COLO668 (cell line): ENCODE data around the gene KIDINS220.
A peak's percentile ranks its signal among the peaks of the same experiment; 100 is the strongest.

Experiments
- DNase-seq: peaks from one replicate; lab custom pipeline; 2025; ENCODE audit not compliant: unreplicated experiment; lab: John Stamatoyannopoulos, UW

Gene KIDINS220

DNA sequence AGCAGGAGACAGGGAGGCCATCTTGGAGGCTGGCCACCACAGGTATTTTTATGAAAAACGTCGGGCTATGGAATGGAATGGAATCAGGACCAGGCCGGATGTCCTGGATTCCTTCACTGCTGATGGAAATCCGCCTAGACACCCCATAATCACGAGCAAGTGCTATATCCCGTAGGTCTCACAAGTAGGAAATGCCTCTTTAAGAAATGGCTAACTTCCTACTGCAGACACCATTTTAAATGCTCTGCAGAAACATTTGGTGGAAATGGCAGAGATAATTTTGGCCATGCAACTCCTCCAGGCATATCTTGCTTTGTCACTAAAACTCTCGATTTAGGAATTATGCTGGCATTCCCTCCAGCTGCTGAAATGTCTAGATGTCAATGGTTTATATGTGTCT, 137.6 kb downstream of the KIDINS220 start:
- no peak for DNase-seq

DNA sequence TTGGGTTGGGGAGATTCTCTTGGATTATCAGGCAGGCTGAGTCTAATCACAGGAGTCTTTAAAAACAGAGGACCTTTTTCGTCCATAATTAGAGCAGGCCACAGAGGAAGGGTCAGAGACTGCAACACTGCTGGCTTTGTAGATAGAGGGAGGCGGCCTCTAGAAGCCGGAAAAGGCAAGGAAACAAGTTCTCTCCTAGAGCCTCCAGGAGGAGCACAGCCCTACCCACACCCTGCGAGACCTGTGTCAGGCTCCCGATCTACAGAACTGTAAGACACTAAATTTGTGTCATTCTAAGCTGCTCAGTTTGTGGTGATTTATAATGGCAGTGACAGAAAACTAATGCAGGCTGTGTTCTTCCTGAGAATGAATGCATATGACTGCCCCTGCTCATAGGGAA, 140.2 kb downstream of the KIDINS220 start:
- no peak for DNase-seq

DNA sequence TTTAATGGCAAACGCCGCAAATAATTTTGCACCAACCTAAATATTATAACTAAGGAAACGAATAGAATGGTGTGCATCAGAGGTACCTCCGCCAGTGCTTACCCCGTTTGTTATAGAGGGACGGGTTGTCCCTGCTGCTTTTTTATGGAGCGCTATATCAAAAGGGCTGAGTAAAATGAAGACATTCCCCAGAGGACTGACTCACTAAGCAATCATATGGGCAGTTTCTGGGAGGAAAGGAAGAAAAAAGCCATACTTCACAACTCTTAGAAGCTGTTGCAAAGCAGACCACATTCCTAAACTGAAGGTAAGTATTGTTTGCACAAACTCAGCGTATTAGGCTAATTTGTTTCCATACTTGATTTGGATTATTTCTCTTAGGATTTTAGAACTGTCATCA, 142.7 kb downstream of the KIDINS220 start:
- no peak for DNase-seq

DNA sequence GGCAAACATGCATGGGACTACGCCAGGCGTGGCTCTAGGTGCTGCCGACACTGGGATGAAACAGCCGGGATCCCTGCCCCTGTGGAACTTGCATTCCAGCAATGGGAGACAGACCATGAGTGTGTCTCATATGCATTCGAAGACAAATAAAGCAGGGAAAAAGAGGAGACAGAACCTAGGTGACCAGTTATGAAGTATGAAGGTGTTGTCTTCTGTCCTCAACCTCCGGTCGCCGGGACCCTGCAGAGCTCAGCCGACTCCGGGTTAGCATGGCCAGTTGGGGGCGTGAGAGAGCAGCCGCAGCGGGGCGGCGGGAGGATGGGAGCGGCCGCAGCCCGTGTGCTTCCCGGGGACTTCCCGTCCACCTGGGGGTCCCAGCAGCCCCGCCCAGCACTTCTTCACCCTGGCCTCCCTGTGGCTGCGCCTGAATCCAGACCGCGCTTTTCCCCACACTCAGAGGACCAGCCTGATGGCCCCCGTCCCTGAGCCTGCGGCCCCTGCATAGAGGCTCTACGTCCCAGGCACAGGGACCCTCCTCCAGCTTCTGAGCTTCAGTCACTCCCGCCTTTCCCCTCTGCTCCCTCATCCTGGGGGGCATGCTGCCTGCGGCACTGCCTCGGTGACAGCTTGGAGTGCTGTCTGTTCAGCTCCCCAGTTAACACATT, 144.1 kb downstream of the KIDINS220 start:
- no peak for DNase-seq

DNA sequence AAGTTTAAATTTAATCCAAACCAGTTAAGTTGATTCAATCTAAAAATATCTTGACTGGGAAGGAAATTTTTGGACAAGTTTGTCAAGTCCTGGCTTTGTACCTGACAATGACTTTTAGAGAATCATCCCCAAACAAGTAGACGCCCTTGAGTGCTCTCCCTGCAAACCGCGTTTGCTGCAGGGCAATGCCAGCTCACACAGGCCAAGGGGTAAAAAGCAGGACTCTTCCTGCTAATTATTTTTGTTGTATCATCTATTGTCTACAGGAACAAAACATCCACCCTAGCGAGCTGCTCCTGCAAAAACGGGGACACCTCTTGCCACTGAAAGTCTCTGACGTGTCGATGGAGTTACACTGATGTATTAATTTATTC, 144.6 kb downstream of the KIDINS220 start:
- DNase-seq = no peak

DNA sequence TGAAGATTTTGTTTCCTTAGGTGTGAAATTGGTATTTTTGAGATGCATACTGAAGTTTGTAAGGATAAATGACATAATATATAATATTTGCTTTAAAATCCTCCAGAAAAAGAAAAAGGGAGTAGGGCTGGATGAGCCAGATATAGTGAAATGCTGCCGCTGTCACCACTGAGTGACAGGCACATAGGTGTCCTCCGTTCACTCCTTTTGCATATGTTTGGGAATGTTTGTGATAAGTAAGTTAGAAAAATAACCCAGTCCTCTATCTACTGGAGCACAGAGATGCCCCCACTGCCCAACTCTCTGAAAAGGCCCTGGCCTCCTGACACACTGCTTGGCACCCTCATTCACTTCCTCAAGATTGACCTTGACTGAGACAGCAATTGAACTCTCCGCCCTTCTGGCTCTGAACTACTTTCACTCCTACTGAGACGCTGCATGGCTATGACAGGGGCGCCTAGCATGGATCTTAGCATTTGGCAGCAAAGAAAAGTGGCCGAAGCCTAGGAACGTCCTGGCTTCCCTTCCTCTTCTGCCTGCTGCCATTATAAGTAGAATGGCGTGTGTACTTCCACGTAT, 145.5 kb downstream of the KIDINS220 start:
- no peak for DNase-seq

DNA sequence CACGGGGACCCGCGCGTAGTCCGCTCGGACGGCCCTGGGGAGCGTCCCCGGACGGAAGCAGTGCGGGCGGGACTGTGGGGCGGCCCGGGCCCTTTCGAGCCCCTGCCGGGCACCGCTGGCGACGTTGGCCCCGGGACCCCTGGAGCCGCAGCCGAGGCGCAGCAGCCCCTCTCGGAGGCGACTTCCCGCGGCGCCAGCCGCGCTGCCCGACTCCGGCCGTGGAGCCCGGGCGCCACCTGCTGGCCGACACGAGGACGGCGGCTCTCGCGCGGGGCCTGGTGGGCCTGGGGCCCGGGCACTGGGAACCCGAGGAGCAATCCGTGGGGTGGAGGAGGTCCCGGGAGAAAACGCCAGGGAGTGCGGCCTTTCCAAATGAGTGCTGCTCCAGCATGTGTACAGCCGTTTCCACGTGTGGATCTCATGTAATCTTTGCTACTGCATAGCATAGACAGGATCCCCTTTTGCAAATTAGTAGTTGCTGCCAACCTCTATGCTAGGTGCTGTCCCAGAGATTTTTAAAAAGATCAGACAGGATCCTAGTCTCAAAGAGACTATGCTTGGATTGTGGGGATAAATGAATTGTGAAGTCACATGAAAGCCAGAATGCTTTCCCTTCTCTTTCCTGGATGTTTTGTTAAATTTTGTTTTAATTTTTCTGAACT, 151.6 kb downstream of the KIDINS220 start:
- peak; percentile 86 for DNase-seq

DNA sequence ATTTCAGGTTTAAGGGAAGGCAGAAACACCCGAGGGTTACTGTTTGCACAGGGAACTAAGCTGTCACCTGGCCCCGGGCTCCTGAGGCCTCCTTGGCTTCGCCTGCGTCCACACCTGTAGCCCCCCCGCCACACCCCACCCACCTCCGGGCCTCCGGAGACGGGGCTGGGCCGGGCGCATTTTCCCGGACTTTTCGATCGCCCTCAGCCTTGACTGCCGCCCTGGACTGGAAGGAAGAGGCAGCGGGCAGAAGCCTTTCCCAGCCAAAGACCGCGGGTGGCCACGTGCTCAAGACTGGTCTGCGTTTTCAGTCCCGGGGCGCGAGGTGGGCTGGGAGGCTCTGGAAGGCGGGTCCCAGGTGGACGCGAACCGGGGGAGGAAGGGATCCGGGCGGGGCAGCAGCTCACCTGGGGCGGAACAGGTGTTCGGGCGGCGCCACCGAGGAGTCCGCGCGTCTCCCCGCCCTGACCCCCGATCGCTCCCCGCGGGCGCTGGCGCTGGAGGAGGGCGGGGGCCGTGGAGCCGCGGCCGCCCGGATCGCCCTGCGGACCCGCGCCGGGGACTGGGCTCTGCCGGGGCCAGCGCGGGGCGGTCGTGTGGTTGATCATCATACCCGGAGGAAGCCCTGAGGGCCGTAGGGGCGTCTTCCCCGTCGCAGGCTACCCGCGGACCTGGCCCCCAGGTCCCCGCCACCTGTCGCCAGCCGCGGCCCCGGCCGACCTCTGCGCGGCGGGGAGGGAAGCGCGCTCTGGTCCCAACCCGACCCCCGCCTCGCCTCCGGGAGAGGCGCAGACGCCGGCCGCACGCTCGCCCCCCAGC, 152.3 kb downstream of the KIDINS220 start:
- DNase-seq = peak; percentile 91

DNA sequence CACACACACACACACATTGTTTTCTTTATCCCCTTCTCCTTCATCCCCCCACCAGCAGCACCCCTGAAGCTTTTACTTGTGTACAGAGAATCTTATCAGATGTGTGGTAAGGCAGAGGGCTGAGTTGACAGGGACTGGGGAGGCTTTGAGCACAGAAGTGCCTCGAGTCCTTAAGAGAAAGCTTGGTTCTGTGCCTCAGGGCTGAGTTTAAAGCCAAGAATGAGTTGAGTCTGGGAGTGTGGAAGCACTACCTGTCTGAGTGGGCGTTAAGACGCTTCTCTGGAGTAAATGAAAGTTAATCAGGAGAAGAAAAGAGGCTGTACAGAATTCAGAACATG, 152.9 kb downstream of the KIDINS220 start:
- DNase-seq = peak; percentile 54

DNA sequence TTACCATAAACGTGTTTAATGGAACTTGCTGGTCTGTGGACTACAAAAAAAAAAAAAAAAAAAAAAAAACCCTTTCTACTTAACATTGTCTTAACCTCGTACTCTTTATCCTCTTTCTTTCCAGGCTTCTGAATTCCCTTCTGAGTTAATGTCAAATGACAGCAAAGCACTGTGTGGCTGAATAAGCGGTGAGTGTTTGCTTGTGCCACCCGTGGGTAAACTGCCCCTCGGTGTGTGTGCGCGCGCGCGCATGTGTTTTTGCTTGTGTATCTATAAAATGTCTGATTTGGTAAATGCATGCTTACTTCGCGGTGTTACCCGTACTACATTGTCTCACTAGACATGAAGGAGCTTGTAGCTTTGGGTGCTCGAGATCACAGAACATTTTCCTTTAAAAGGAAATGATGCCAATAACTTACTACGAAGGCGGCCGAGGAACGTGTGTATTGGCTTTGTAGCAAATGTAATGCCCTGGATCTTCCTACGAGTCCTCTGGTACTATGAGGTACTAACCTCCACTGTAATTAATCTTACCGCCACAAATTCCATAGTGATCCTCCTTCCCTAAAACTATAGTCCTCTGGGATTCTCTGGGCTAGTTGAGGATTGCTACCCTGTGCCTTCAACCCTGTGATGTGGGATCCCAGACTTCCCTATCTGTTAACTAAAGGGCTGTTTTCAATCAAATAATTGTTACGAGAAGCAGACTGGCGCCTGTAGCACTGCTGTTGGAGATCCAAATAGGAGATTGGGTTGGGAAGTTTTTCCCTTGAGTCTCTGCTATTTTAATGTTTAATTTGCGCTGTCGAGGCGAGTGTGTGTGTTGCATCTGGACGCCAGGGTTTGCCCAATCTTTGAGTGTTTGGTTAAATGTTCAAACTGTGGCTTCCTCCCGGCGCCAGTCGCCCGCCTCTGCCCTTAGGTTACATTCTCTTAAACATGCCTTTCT, 154.4 kb downstream of the KIDINS220 start:
- peak; percentile 52 for DNase-seq

DNA sequence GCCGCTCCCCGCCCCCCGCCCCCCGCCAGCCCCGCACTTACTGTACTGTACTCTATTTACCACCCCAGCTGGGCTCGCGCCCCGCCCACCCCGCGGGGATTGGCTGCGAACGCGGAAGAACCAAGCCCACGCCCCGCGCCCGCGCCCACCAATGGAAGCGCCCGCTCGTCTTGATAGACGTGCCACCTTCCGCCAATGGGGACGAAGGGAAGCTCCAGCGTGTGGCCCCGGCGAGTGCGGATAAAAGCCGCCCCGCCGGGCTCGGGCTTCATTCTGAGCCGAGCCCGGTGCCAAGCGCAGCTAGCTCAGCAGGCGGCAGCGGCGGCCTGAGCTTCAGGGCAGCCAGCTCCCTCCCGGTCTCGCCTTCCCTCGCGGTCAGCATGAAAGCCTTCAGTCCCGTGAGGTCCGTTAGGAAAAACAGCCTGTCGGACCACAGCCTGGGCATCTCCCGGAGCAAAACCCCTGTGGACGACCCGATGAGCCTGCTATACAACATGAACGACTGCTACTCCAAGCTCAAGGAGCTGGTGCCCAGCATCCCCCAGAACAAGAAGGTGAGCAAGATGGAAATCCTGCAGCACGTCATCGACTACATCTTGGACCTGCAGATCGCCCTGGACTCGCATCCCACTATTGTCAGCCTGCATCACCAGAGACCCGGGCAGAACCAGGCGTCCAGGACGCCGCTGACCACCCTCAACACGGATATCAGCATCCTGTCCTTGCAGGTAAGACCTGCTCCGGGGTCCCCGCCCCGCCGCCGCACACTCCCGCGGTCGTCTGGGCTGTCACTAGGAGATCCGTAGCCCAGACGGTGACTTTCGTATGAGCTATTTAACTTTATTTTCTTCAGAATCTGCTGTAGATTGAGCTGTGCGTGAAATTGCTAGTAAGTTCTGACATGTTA, 155.4 kb downstream of the KIDINS220 start, which contains the start of gene ID2:
ID2 (plus strand) TSS at position 271 of the 907 bp plus-strand sequence; CDS start at position 381, 110 bp downstream.
- DNase-seq = peak; percentile 99

DNA sequence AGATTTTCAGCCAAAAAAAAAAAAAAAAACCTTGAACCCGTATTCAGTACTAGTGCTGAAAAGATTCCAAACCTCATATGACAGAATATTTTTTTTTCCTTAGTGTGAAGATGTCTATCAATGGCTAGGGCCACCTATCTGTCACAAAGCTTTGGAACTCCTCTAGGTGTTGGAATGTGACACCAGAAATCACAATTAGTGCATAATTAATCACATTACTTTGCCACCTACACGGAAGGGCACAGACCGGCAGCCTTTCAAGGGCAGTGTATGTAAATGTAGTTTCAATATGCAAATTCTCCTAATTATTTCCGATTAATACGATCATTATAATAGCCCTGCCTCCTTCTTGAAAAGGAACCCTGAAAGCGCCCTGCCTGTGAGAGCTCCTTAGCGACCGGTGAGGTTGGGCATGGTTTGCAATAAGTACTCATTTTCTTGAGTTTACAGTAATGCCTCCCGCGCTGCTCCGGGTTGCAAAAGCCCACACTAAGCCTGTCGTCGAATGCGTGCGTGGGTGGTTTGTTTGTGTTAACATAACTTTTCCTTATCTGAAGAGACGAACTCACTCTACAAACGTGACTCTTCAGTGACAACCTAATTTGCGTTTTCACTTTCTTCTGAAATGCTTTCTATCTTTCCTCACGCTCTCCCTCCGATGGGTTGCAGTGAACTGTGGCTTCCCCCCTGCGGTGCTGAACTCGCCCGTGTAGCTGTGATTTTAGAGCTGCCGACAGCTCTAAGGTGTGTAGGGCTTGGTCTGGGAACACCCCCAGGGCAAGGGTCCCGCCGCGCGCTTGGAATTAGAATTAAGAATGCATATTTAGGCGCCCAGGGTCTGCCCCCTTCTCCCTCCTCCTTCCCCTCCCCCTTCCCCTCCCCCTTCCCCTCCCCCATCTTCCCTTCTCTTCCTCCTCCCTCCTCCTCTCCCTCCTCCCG, 156.3 kb downstream of the KIDINS220 start:
- peak; percentile 74 for DNase-seq

DNA sequence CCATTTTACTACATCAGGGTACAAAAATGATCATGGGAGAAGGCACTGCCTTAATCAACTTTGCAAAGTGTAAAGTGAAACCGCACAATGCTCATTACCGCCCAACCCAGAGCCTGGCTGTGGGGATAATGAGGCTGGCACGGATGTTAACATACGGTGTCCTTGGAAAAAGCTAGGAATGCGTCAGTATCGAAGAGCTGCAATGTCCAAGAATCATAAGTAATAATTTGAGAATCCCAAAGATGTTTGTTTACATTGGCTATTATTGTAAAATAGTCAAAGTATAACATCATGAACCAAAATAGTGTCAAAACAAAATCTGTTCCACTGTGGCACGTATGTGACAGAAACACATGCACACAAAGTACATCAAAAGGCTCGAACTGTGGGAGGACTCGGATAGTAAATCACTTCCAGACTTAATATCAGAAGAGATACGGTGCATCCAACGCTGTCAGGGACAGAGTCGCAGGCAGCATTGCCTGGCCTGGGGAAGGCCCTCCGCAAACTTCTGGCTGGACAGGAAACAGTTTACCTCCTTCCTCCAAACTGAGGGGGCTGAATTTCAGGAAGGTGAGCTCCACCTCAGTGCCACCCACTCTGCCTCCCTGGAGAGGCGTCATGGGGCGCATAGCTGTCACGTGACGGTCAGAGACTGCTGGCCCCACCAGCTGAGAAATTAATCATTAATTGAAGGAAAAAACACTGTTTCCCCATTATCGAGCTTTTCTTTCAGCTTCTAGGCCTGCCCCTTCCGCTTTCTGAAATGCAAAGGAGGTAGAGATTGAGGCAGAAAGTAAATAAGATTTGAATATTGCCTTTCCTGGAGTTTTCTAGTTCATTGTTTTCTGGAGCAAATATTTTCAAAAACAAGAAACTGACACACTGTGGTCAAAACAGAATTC, 157.3 kb downstream of the KIDINS220 start:
- peak; percentile 84 for DNase-seq

DNA sequence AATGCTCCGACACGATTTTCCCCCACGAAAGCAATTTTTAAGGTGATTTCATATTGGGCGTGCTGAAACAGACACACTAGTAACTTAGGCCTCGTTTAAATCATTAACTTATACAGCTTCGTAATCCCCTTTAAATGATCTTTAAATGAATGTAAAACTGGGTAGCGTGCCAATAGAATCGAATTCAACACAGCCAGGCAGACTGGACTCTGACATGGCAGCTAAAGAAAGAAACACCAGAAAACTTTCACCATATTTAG, 157.9 kb downstream of the KIDINS220 start:
- DNase-seq = no peak
